Measurements from ENCODE around the gene HPS3.
A peak's percentile ranks its signal among the peaks of the same experiment; 100 is the strongest.
"Not testable (repeated sequence)": the region's sequence is repeated elsewhere in the genome, so short reads cannot be mapped to it uniquely, and the experiment has no call there.

Gene HPS3, protein sequence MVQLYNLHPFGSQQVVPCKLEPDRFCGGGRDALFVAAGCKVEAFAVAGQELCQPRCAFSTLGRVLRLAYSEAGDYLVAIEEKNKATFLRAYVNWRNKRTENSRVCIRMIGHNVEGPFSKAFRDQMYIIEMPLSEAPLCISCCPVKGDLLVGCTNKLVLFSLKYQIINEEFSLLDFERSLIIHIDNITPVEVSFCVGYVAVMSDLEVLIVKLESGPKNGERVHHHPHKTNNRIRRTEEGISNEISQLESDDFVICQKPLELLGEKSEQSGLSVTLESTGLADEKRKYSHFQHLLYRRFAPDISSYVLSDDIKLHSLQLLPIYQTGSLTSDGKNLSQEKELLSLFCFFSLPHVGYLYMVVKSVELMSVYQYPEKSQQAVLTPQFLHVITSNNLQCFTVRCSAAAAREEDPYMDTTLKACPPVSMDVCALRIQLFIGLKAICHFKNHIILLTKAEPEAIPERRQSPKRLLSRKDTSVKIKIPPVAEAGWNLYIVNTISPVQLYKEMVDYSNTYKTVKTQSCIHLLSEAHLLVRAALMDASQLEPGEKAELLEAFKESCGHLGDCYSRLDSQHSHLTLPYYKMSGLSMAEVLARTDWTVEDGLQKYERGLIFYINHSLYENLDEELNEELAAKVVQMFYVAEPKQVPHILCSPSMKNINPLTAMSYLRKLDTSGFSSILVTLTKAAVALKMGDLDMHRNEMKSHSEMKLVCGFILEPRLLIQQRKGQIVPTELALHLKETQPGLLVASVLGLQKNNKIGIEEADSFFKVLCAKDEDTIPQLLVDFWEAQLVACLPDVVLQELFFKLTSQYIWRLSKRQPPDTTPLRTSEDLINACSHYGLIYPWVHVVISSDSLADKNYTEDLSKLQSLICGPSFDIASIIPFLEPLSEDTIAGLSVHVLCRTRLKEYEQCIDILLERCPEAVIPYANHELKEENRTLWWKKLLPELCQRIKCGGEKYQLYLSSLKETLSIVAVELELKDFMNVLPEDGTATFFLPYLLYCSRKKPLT

DNA sequence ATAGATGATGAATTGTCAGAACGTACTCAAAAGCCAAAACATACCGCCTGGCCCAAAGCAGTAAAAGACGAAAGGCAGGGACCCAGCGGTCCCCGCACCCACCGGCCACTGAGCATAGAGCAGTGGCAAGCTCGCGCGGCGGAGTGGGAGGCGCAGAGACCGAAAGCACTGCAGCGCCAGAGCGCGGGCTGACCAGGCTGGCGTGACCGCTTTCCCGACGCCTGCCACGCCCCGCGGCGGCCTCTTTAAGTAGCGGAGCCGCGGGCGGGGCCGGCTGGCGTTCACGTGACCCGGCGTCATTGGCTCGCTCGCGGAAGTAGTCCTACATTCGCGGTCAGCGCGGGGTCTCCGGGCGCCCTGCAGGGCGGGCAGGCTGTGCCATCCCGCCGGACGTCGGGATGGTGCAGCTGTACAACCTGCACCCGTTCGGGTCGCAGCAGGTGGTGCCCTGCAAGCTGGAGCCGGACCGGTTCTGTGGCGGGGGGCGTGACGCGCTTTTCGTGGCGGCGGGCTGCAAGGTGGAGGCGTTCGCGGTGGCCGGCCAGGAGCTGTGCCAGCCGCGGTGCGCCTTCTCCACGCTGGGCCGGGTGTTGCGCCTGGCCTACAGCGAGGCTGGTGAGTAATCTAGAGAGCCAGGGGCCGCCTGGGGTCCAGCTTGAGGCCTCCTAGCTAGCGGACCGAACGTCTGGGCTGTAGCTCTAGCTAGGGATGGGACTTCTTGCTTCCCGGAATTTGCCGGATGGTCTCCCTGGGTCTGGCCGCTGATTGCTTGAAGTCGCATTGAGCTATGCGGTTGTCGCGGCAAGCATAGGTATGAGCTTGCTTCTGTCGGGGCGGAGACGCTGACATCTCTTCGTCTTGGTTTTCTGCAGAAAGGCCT, at the start of gene HPS3:
Gene HPS3, plus strand, starts transcription at position 313 of the 880 bp plus-strand sequence. Its CDS starts 86 bp downstream, at position 399.
- peak; percentile 74 for DNase-seq

DNA sequence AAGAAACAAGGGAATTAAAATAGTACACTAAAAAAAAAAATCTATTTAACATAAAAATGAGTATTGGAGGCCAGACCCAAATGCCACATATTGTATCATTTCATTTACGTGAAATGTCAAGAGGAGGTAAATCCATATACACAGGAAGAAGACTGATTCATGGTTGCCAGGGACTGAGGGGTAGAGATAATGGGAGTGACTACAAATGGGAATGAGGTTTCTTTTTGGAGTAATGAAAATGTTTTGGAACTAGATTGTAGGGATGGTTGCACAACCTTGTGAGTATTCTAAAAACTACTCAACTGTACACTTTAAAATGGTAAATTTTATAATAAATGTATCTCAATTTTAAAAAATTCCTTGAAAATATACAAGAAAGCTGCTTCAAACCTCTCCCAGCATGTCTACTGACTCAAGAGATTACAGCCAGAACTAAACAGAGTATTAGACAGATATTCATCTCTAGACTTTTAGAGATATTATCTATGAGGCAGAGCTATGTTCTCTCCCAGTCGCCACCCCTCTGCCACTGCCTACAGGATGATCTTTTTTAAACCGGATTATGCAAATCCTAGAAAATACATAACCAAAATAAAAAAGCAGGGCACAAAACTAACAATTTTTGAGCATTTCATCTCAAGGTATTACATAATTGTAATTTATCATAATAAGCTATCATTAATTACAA, 49.3 kb upstream of the HPS3 start:
- no peak for DNase-seq

DNA sequence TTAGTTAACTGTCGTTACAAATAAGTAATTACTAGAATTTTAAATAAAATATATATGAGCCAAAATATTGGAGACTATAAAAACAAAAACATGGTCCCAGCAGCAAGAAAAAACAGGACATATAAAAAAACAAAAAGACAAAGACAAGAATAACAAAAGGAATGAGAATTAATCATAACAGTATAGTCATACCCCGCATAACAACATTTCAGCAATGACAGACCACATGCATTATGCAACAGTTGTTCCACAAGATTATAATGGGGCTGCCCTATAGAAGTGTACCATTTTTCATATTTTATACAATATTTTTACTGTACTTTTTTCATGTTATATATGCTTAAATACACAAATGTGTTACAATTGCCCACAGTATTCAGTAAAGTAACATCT, 48.7 kb upstream of the HPS3 start:
- no peak for DNase-seq

DNA sequence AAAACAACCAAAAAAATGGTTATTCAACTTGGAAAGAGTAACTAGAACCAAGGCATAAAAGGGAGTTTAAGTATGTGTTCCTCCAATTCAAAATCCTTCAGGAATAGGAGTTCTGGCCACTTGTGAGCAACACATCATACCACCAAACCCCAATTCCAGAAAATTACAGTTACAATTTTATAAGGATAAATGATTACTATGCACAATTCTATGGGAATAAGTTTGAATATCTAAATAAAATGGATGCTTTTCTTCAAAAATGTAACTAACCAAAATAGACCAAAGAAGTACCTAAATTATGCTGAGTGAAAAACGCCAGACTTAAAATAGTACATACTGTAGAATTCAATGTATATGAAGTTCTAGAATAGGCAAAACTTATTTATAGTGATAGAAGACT, 47.7 kb upstream of the HPS3 start:
- no peak for DNase-seq

DNA sequence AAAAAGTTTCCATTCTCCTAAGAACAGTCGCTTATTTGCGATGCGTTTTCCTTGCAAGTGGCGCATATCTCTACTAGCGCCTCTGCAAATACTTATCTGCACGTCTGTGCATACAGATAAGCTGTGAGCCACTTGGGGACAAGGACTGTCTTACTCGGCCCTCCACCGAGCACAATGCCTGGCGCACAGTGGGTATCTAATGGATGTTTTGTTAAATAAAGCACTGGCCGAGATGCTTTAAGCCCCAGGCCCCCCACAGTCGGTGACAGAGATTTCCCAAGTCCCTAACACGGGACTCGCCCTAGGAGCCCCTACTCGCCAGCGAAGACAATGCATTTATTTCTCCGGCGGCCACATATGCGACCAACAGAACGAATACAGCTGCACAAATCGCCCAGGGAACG, 43.6 kb upstream of the HPS3 start:
- DNase-seq: no peak

DNA sequence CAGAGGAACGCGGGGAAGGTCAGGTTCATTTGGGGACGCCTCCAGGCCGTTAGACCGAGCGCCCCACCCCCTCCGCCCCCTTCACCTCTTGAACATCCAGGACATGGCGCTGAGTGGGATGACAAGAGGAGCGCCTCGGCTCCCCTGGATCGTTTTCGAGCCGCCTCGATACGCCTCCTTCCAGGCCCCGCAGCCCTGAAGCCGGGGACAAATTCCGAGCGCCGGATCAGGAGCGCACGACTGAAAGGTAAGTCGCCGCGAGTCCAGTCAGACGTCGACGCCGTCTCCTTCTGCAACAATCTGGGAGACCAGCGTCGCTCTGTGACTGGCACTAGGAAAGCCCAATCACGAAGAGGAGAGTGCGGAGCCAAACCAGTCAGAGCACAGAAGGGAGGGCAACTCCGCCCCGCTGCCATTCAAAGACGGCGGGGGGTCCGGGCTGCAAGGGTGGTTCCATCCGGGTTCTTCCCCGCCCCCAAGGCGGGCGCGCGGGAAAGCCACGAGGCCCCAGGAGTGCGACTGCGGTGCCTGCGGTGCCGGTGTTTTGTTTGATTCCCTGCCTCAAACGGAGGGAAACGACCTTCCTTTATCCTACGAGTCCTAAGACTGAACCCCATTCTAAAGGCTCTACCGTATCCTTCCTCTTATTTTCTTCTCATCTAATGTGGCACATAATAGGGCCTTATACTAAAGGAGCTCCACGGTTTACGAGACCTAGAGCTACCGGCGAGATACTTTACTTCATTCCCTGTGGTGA, 43.0 kb upstream of the HPS3 start, which contains the start of gene HLTF:
Gene HLTF, minus strand, starts transcription at position 302 of the 757 bp plus-strand sequence. Its CDS starts 197 bp downstream, at position 105.
- peak; percentile 86 for DNase-seq

DNA sequence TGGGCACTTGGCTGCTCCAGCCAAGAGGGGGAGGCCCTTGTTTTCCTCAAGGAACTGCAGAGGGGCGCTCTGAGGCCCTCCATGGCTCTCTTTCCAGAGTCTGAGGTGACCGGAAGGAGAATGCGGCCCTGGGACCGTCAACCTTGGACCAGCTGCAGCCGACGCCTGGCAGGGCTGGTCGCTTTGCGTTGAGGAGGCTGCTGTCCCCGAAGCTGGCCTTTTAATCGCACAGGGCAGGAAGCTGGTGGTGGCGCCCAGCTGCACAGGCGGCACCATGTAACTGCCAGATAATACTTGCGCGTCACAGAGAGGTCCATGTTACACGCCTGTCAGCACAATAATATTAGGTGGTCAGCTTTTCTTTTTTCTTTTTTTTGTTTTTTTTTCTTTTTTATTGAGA, 42.2 kb upstream of the HPS3 start:
- DNase-seq: no peak

DNA sequence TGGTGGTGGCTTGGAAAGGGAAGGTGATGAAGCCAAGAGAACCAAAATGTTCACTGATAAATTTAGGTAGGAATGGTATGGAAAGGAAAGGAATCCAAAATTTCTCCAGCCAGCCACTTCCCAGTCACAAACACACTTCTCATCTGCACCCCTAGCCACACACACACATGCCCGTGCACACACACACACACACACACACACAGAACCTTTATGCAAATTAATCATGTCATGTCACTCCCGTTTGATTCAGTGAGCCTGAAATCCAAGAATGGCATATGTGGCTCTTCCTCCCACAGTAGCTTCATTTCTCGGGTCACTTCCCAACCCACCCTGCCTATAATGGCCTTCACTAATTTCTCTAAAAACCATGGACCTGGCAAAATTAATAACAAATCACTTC, 40.0 kb upstream of the HPS3 start:
- DNase-seq: no peak

DNA sequence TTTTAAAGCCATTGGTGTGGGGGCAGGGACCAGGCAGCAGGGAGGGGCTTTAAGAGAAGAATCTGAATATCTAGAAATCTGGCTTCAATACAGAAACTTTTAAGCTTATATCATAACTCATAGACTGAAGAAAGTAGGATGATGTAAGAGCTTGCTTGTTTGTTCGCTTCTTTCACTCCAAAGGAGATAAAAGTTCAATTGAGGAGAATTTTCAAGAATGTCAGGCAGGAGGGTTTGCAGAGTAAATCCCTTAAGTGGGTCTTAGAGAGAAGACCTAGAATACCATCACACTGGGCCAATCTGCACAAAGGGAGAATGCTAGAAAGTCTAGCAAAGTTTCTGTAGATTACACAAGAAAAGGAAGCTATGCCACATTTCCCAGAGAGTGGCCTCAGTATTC, 39.0 kb upstream of the HPS3 start:
- no peak for DNase-seq

DNA sequence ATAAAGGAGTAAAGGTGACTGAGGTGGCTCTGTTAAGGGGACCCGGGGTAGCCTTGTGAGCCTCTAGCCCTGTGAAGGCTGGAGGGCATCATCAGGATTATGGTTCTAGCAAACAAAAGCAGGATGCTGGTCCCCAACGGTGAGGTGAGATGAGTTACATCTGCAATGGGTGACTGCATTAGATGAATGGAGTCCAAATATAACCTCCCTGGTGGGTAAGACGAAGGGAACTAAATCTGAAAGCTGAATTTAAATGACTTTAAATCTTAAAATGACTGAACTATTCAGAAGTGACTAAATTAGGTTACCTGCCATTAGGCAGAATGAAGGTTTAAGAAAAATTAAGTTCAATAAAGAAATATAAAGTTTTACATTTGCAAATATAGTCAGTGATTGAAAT, 38.5 kb upstream of the HPS3 start:
- DNase-seq: no peak

DNA sequence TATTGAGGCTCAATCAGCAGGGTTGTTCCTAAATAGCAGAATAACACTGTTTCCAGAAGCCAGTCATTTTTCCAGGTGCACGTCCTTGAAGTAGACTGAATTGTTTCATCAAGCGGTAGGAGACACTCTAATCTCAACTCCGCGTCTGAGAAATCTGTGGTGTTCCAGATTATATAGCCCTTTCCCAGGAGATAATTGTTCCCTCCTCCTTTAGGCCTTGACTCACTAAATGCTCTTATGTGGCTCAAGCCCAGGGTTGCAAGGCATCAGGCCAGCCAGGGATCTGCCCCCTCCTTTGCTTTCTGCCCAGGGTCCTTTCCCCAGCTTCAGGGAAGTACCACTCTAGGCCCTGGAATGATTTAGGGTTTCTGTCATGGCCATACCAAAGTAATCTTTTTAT, 37.5 kb upstream of the HPS3 start:
- DNase-seq: no peak

DNA sequence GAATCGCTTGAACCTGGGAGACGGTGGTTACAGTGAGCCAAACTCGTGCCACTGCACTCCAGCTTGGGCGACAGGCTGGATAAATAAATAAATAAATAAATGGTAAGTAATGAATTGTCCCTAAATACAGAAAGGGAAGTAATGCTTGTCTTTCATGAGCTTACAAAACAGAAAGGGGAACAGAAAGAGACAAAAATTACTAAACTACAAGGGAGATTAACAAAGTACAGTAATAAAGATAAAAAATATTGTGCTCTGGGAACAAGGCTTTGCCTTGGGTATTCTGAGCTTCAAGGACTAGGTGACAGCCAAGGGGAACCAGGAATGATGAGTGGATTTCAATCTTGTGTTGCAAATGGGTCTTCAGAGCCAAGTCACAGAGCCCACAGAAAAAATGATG, 34.0 kb upstream of the HPS3 start:
- DNase-seq: no peak

DNA sequence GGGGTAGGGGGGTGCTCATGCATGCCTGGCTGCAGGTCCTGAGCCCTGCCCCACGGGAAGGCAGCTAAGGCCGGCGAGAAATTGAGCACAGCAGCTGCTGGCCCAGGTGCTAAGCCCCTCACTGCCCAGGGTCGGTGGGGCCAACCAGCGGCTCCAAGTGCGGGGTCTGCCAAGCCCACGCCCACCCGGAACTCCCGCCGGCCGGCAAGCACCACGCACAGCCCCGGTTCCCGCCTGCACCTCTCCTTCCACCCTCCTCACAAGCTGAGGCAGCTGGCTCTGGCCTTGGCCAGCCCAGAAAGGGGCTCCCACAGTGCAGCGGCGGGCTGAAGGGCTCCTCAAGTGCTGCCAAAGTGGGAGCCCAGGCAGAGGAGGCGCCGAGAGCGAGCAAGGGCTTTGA, 31.5 kb upstream of the HPS3 start:
- DNase-seq: not testable (repeated sequence)

DNA sequence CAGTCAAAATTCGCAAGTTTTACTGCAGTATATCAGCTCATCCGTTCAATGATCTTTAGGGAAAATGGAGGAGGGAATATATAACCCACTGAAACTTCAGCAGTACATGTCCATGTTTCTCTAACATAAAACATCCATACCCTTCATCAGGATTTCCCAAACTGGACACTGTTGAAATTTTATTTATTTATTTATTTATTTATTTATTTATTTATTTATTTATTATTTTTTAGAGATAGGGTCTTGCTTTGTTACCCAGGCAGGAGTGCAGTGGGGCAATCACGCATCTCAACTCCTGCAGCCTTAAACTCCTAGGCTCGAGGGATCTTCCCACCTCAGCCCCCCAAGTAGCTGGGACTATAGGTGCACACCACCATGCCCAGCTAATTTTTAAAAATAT, 28.3 kb upstream of the HPS3 start:
- DNase-seq: no peak

DNA sequence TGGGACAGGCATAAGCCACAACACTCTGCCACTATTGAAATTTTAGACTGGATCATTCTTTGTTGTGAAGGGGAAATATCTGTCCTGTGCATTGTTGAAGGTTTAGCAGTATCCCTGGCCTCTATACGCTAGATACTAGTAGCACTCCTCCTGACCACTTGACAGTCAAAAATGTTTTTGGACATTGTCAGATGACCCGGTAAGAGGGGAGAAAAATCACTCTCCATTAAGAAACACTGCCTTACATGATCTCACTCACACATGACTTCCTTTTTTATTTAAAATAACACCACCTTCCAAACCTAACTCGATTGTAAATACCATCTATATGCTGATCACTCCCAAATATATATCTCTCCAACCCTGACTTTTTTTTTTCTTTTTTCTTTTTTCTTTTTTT, 27.8 kb upstream of the HPS3 start:
- no peak for DNase-seq

DNA sequence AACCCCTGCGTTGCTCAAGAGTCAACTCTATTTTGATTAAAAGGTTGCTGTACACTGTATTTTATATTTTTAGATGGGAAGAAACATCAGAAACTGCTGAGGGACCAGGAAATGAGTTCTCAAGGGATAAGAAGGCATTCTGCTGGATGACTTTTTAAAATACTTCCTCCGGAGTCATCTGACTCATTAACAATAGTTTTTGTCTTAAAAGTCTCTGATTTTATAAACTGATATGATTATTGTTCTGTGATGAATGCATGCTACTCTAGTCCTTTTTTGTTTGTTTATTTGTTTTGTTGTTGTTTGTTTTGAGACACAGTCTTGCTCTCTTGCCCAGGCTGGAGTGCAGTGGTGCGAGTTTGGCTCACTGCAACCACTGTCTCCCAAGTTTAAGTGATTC, 25.0 kb upstream of the HPS3 start:
- no peak for DNase-seq

DNA sequence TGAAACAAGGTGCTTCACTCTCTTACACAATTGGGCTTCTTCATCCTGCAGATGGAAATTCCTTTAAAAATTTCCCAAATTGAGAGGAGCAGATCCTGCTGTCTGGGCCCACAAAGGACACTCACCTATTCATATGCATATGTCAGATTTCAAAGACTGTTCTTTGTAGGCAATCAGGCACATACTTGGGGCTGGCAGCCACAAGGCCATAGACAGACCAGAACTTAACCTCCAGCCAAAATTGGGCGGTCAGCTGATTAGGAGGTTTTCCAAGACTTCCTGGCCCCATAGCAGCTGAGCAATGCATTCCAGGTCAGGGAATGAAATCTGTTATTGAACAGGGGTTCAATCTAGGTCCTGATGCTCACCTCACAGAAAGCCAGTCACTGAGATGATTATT, 15.0 kb upstream of the HPS3 start:
- DNase-seq: no peak

DNA sequence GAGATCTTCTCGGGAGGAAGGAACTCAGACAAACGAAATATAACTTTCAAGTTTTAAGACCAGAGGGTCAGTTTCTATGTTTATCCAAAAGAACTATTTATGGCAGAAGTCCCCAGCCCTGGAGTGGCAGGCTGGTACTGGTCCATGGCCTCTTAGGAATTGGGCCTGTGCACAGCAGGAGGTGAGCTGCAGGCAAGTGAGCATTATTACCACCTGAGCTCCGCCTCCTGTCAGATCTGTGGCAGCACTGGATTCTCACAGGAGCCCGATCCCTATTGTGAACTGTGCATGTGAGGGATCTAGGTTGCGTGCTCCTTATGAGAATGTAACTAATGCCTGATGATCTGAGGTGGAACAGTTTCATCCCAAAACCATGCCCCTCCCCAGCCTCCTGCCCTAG, 14.3 kb upstream of the HPS3 start:
- DNase-seq: no peak

DNA sequence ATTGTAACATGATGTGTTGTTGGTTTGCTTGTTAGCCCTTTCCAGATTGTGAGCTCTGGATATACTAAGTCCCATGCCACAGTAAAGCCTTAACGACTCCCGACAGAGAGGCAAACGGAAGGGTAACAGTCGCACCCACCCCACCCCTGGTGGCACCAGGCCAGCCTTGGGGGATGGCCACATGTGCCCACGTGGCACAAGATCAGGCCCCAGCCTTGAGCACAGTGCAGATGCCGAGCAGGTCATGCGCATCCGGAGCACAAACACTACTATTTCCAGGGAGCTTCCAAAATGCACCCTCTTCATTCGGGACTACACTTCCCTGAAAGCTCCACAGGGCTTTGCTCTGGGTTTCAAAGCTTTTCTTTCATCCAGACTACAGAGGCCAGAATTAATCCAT, 10.7 kb upstream of the HPS3 start:
- DNase-seq: no peak

DNA sequence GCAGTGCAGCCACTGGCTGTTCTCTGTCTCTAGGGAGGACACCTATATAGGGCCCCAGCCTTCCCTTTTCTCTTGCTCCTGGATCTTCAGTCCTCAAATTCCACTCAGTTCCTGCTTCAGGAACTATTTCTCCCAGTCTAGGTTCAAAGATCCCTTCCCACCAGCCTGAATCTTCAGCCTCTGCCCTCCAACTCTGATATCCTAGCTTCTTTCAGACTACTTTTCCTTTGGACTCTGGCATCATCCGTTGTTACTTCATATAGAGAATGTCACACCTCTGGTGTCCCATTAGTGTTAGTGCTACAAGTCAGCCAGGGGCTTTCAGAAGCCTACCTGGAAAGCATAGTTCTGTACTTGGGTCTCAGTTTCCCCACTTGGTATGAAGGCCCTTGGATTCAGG, 10.0 kb upstream of the HPS3 start:
- DNase-seq: no peak

All from stimulated activated CD4-positive, alpha-beta T cell treated with anti-CD3 and anti-CD28 coated beads, Interleukin-12 subunit alpha, Interleukin-12 subunit beta, amount 100 ng/mL, for 4 hours (primary cell).